ENCODE data around the gene KCTD16. TPM values are rescaled to one million over a fixed set of nuclear protein-coding genes. Genes with fewer than 3 reads are reported as not detected.

The KCTD16 gene
- total RNA-seq, 1 donor from 2014 or later: 0.37 TPM

- H3K36me3 Mint-ChIP-seq (ENCODE audit: low read depth): no peaks in the 10 kb centered on the region
- no peak overlapping the region for H3K27ac Mint-ChIP-seq (ENCODE audit: unreplicated experiment)
- H3K27me3 Mint-ChIP-seq (ENCODE audit: low read depth): no peaks in the 10 kb centered on the region
- DNase-seq (ENCODE audit: low read depth, low spot score): no peak
- no peaks in the 10 kb centered on the region for H3K9me3 Mint-ChIP-seq
- TF ChIP-seq CTCF (conservative IDR thresholded peaks at IDR 0.05): no peak
- H3K4me3 Mint-ChIP-seq: no peak overlapping the region
- no peaks in the 10 kb centered on the region for H3K4me1 Mint-ChIP-seq
Measured at GRCh38 chr5:144429405-144429804, 258.7 kb downstream of the KCTD16 start.

GRCh38 chr5:144429905-144430304, 259.2 kb downstream of the KCTD16 start:
- Mint-ChIP-seq H3K9me3 (no peaks in the 10 kb centered on the region), H3K27ac (ENCODE audit: unreplicated experiment) (no peak overlapping the region), H3K4me1 (no peaks in the 10 kb centered on the region), H3K36me3 (ENCODE audit: low read depth) (no peaks in the 10 kb centered on the region), H3K4me3 (no peak overlapping the region), H3K27me3 (ENCODE audit: low read depth) (no peaks in the 10 kb centered on the region)
- no peak for DNase-seq (ENCODE audit: low read depth, low spot score)
- no peak for TF ChIP-seq CTCF (conservative IDR thresholded peaks at IDR 0.05)

GRCh38 chr5:144433140-144433822, 262.6 kb downstream of the KCTD16 start:
- Mint-ChIP-seq H3K4me1 (no peaks in the 10 kb centered on the region), H3K27me3 (ENCODE audit: low read depth) (no peaks in the 10 kb centered on the region), H3K27ac (ENCODE audit: unreplicated experiment) (no peak overlapping the region), H3K9me3 (no peaks in the 10 kb centered on the region), H3K4me3 (no peak overlapping the region), H3K36me3 (ENCODE audit: low read depth) (no peaks in the 10 kb centered on the region)
- TF ChIP-seq CTCF (conservative IDR thresholded peaks at IDR 0.05): no peak
- DNase-seq (ENCODE audit: low read depth, low spot score): no peak

- Mint-ChIP-seq H3K36me3 (ENCODE audit: low read depth) (no peaks in the 10 kb centered on the region), H3K9me3 (no peaks in the 10 kb centered on the region), H3K4me1 (no peaks in the 10 kb centered on the region), H3K27me3 (ENCODE audit: low read depth) (no peaks in the 10 kb centered on the region), H3K4me3 (no peak overlapping the region), H3K27ac (ENCODE audit: unreplicated experiment) (no peak overlapping the region)
- DNase-seq (ENCODE audit: low read depth, low spot score): no peak
- no peak for TF ChIP-seq CTCF (conservative IDR thresholded peaks at IDR 0.05)
Measured at GRCh38 chr5:144433893-144434292, 263.2 kb downstream of the KCTD16 start.

GRCh38 chr5:144436007-144436406, 265.3 kb downstream of the KCTD16 start:
- TF ChIP-seq CTCF (conservative IDR thresholded peaks at IDR 0.05): no peak
- Mint-ChIP-seq H3K4me3 (no peak overlapping the region), H3K36me3 (ENCODE audit: low read depth) (no peaks in the 10 kb centered on the region), H3K27ac (ENCODE audit: unreplicated experiment) (no peak overlapping the region), H3K4me1 (no peaks in the 10 kb centered on the region), H3K27me3 (ENCODE audit: low read depth) (no peaks in the 10 kb centered on the region), H3K9me3 (peaks cover 3% of the 10 kb centered on the region)
- no peak for DNase-seq (ENCODE audit: low read depth, low spot score)

All from neural crest cell (in vitro differentiated cells).